Esophagus muscularis mucosa (tissue), 4 donors: ENCODE measurements around the gene C16orf74. TPM values are rescaled to one million over a fixed set of nuclear protein-coding genes. Genes with fewer than 3 reads are reported as not detected.

ENCODE experiments used
- DNase-seq: peaks from one replicate; pipeline ENCODE4 v3.0.0-alpha.2; 2017; ENCODE audit errors: extremely low spot score
- H3K27ac ChIP-seq, 4 donors: fragments of 200-600 bp; sonication (generic); replicated peaks in 1 of 4; 1 replicate in 3 of 4; 2 replicates in 1 of 4; pipeline ENCODE4 v1.5.1; 2016 to 2019; ENCODE audit warnings: mild to moderate bottlenecking in 1 of 4
- H3K27me3 ChIP-seq, 4 donors: fragments of 200-600 bp; sonication (generic); one replicate each; pipeline versions ENCODE4 v1.5.1 to v1.6.0; 2016 to 2019
- H3K36me3 ChIP-seq, 4 donors: fragments of 200-600 bp; sonication (generic); one replicate each; pipeline ENCODE4 v1.5.1; 2016 to 2019
- H3K4me1 ChIP-seq, 4 donors: fragments of 200-600 bp; sonication (generic); one replicate each; pipeline ENCODE4 v1.5.1; 2016 to 2019
- H3K4me3 ChIP-seq, 4 donors: fragments of 200-600 bp; sonication (generic); 1 replicate in 2 of 4; 2 replicates in 2 of 4; pipeline ENCODE4 v1.5.1; 2016 to 2019; ENCODE audit warnings: mild to moderate bottlenecking in 4 of 4, moderate library complexity in 1 of 4
- H3K9me3 ChIP-seq, 4 donors: fragments of 200-600 bp; sonication (generic); 1 replicate in 3 of 4; 2 replicates in 1 of 4; pipeline ENCODE4 v1.5.1; 2016 to 2019
- CTCF ChIP-seq, 3 experiments: fragments of 200-600 bp in 2 of 3; fragments of 450-650 bp in 1 of 3; sonication (generic) in 2 of 3; IDR thresholded peaks; one replicate each; pipeline ENCODE4 v1.5.1; 2017 to 2019; ENCODE audit warnings: antibody characterized with exemption in 3 of 3, mild to moderate bottlenecking in 2 of 3, moderate library complexity in 1 of 3
- EP300 ChIP-seq: sonication (generic); formaldehyde crosslinking; IDR thresholded peaks from one replicate; pipeline ENCODE4 v1.6.1; 2017; ENCODE audit warnings: antibody characterized with exemption
- POLR2A ChIP-seq: fragments of 450-650 bp; IDR thresholded peaks from one replicate; pipeline ENCODE4 v1.6.1; 2017; ENCODE audit warnings: antibody characterized with exemption, moderate library complexity, mild to moderate bottlenecking, low read depth
- POLR2AphosphoS5 ChIP-seq, 2 donors: sonication (generic); formaldehyde crosslinking; IDR thresholded peaks; one replicate each; pipeline ENCODE4 v1.6.1; 2017; ENCODE audit warnings: antibody characterized with exemption in 2 of 2
- WGBS: methylation state at CpG from one replicate; pipeline ENCODE4 v1.1.5; 2018; 5-methylcytosine and 5-hydroxymethylcytosine counted together
- intact Hi-C: fragments of 100-400 bp; cut with DNase I; formaldehyde crosslinking; loops from one replicate; pipeline ENCODE4 v1.15.1; 2023
- total RNA-seq, 4 donors: library from RNA; depleted of rRNA; stranded (reverse); fragments of >200 nt; gene quantifications; one replicate each; pipeline versions ENCODE4 v1.1.0 to v1.2.1, GENCODE V29; 2016

Gene C16orf74
- total RNA-seq, 4 donors from 2014 or later = 0.83 to 2.4 (median 0.83) TPM; not detected in 1

- Histone ChIP-seq H3K4me3 (no peak overlapping the region), H3K36me3 (no peaks in the 10 kb centered on the region), H3K27me3 (peaks cover 0 to 9% (median 0%) of the 10 kb centered on the region in 4 donors), H3K9me3 (no peaks in the 10 kb centered on the region), H3K27ac (no peak overlapping the region), H3K4me1 (peaks cover 13 to 29% (median 23%) of the 10 kb centered on the region in 4 donors)
- DNase-seq = no peak
- WGBS = 93% methylated on average over 11 of the region's 11 CpGs
- TF ChIP-seq POLR2AphosphoS5 (IDR thresholded peaks at IDR 0.05) (no peak), EP300 (no peak), POLR2A (no peak), CTCF (IDR thresholded peaks at IDR 0.05) (no peak)
- intact Hi-C loops = loop anchor here (10.0 kb wide), 2 partner anchors 415 to 445 kb away; no protein-coding TSS in a partner anchor
These were observed 31.1 kb downstream of the C16orf74 start for GRCh38 chr16:85719605-85720301.

GRCh38 chr16:85718682-85719081, 32.2 kb downstream of the C16orf74 start:
- intact Hi-C loops = loop anchor here (10.0 kb wide), 2 partner anchors 414 to 444 kb away; no protein-coding TSS in a partner anchor
- Histone ChIP-seq H3K4me3 (no peak overlapping the region), H3K4me1 (peaks cover 13 to 29% (median 23%) of the 10 kb centered on the region in 4 donors), H3K27me3 (peaks cover 0 to 9% (median 0%) of the 10 kb centered on the region in 4 donors), H3K9me3 (no peaks in the 10 kb centered on the region), H3K27ac (no peak overlapping the region), H3K36me3 (no peaks in the 10 kb centered on the region)
- TF ChIP-seq CTCF (IDR thresholded peaks at IDR 0.05) (peak; percentile 24 to 49 (median 34)), POLR2A (no peak)
- DNase-seq = no peak
- 74% methylated on average over 5 of the region's 11 CpGs for WGBS

GRCh38 chr16:85718153-85718477, 32.8 kb downstream of the C16orf74 start:
- intact Hi-C loops = loop anchor here (10.0 kb wide), 2 partner anchors 413 to 443 kb away; no protein-coding TSS in a partner anchor
- peaks cover 13 to 29% (median 23%) of the 10 kb centered on the region in 4 donors for H3K4me1 ChIP-seq
- H3K36me3 ChIP-seq = no peaks in the 10 kb centered on the region
- H3K4me3 ChIP-seq = no peak overlapping the region
- 44% methylated on average over 2 of the region's 6 CpGs for WGBS
- H3K27ac ChIP-seq = no peak overlapping the region
- peak in 1 of 3 experiments; percentile 1 for TF ChIP-seq CTCF (IDR thresholded peaks at IDR 0.05)
- TF ChIP-seq POLR2AphosphoS5 (IDR thresholded peaks at IDR 0.05) = no peak
- no peaks in the 10 kb centered on the region for H3K9me3 ChIP-seq
- DNase-seq = no peak
- H3K27me3 ChIP-seq = peaks cover 0 to 9% (median 0%) of the 10 kb centered on the region in 4 donors

GRCh38 chr16:85717393-85718152, 33.3 kb downstream of the C16orf74 start:
- DNase-seq = no peak
- WGBS = 22% methylated on average over 12 of the region's 21 CpGs
- Histone ChIP-seq H3K9me3 (peaks cover 0 to 1% (median 0%) of the 10 kb centered on the region in 4 donors), H3K4me1 (peaks cover 13 to 29% (median 23%) of the 10 kb centered on the region in 4 donors), H3K27ac (no peak overlapping the region), H3K36me3 (no peaks in the 10 kb centered on the region), H3K4me3 (no peak overlapping the region), H3K27me3 (peaks cover 0 to 9% (median 0%) of the 10 kb centered on the region in 4 donors)
- intact Hi-C loops = loop anchor here (1.0 to 10.0 kb wide), 3 partner anchors 58 to 443 kb away; no protein-coding TSS in a partner anchor
- TF ChIP-seq EP300 = no peak
- no peak for TF ChIP-seq POLR2A
- TF ChIP-seq CTCF (IDR thresholded peaks at IDR 0.05) = peak; percentile 68 to 71 (median 69)
